Natural killer cell (primary cell): ENCODE data around the gene VSIG10L2. TPM values are rescaled to one million over a fixed set of nuclear protein-coding genes. Genes with fewer than 3 reads are reported as not detected.

ENCODE experiments used
- ATAC-seq, 3 donors: fragments of 150-1000 bp in 2 of 3; fragments of 200-7000 bp in 1 of 3; cut with Tn5 transposase; 1 replicate in 1 of 3; 2 replicates in 2 of 3; pipeline ENCODE4 v1.10.0; 2021; ENCODE audit warnings: mild to moderate bottlenecking in 2 of 3, moderate library complexity in 2 of 3
- DNase-seq, 2 donors: peaks; one replicate each; pipeline versions ENCODE4 v3.0.0 to v3.0.0-alpha.2; 2013 to 2021; ENCODE audit warnings: mixed read lengths in 1 of 2
- H3K27ac ChIP-seq: one replicate; pipeline ENCODE4 v1.5.1; 2013; ENCODE audit warnings: mild to moderate bottlenecking, low read length
- H3K27me3 ChIP-seq: one replicate; pipeline ENCODE4 v1.6.1; 2013; ENCODE audit warnings: low read length; ENCODE audit not compliant: control insufficient read depth, insufficient read depth
- H3K36me3 ChIP-seq: one replicate; pipeline ENCODE4 v1.6.1; 2013; ENCODE audit warnings: low read length; ENCODE audit not compliant: control insufficient read depth, insufficient read depth
- H3K4me1 ChIP-seq: one replicate; pipeline ENCODE4 v1.6.1; 2013; ENCODE audit warnings: low read length; ENCODE audit not compliant: control insufficient read depth, insufficient read depth
- H3K4me3 ChIP-seq: one replicate; pipeline ENCODE4 v1.5.1; 2013; ENCODE audit warnings: low read length
- H3K9me3 ChIP-seq: one replicate; pipeline ENCODE4 v1.6.1; 2013; ENCODE audit warnings: low read length; ENCODE audit not compliant: control insufficient read depth, insufficient read depth
- H3K27ac Mint-ChIP-seq, 2 donors: one replicate each; pipeline ENCODE4 v1.8.0; 2022; ENCODE audit warnings: mild to moderate bottlenecking in 2 of 2, mixed read lengths in 2 of 2, moderate library complexity in 1 of 2
- H3K27me3 Mint-ChIP-seq, 2 donors: one replicate each; pipeline ENCODE4 v1.8.0; 2022; ENCODE audit warnings: low read depth in 2 of 2, mixed read lengths in 2 of 2
- H3K36me3 Mint-ChIP-seq: one replicate; pipeline ENCODE4 v1.8.0; 2022; ENCODE audit warnings: mixed read lengths
- H3K4me1 Mint-ChIP-seq, 2 donors: one replicate each; pipeline ENCODE4 v1.8.0; 2022; ENCODE audit warnings: mixed read lengths in 2 of 2
- H3K4me3 Mint-ChIP-seq: one replicate; pipeline ENCODE4 v1.8.0; 2022; ENCODE audit warnings: mild to moderate bottlenecking, moderate library complexity, mixed read lengths
- H3K9me3 Mint-ChIP-seq, 2 donors: one replicate each; pipeline ENCODE4 v1.8.0; 2022; ENCODE audit warnings: mixed read lengths in 2 of 2
- WGBS: methylation state at CpG from one replicate; pipeline ENCODE4 v1.1.7; 2013; ENCODE audit warnings: missing lambda C conversion rate; ENCODE audit not compliant: insufficient coverage; 5-methylcytosine and 5-hydroxymethylcytosine counted together
- intact Hi-C: fragments of 100-400 bp; cut with micrococcal nuclease; formaldehyde crosslinking; loops from one replicate; pipeline ENCODE4 v1.14.2; 2022
- total RNA-seq, 4 donors: library from RNA; stranded (reverse); fragments of 120-200 nt in 1 of 4; gene quantifications; one replicate each; pipeline versions ENCODE4 v1.2.3 to v1.2.4, GENCODE V29; 2013 to 2022
- TF ChIP-seq, protein P1 (sequence below): fragments of 200-600 bp; IDR thresholded peaks from one replicate; pipeline ENCODE4 v1.8.0; 2022; ENCODE audit warnings: antibody characterized with exemption

VSIG10L2 gene
- total RNA-seq, 3 donors from 2014 or later (not counting 1 experiment from before 2014, with no cell fraction given): not detected

- no peak overlapping the region for H3K27ac Mint-ChIP-seq
- H3K4me1 Mint-ChIP-seq: no peaks in the 10 kb centered on the region
- no peaks in the 10 kb centered on the region for H3K36me3 Mint-ChIP-seq
- no peaks in the 10 kb centered on the region for H3K36me3 ChIP-seq
- no peaks in the 10 kb centered on the region for H3K9me3 ChIP-seq
- no peak overlapping the region for H3K27ac ChIP-seq
- no peaks in the 10 kb centered on the region for H3K4me1 ChIP-seq
- TF ChIP-seq, protein P1, sequence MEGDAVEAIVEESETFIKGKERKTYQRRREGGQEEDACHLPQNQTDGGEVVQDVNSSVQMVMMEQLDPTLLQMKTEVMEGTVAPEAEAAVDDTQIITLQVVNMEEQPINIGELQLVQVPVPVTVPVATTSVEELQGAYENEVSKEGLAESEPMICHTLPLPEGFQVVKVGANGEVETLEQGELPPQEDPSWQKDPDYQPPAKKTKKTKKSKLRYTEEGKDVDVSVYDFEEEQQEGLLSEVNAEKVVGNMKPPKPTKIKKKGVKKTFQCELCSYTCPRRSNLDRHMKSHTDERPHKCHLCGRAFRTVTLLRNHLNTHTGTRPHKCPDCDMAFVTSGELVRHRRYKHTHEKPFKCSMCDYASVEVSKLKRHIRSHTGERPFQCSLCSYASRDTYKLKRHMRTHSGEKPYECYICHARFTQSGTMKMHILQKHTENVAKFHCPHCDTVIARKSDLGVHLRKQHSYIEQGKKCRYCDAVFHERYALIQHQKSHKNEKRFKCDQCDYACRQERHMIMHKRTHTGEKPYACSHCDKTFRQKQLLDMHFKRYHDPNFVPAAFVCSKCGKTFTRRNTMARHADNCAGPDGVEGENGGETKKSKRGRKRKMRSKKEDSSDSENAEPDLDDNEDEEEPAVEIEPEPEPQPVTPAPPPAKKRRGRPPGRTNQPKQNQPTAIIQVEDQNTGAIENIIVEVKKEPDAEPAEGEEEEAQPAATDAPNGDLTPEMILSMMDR: no peak
- H3K4me3 ChIP-seq: no peak overlapping the region
- ATAC-seq (no peak), DNase-seq (no peak)
- no peaks in the 10 kb centered on the region for H3K9me3 Mint-ChIP-seq
- H3K27me3 ChIP-seq: no peaks in the 10 kb centered on the region
- intact Hi-C loops: no loop called here
- peaks cover 3 to 7% of the 10 kb centered on the region in 2 donors for H3K27me3 Mint-ChIP-seq
- no peak overlapping the region for H3K4me3 Mint-ChIP-seq
- 69% methylated on average over 2 of the region's 2 CpGs for WGBS
These were observed 6.7 kb downstream of the VSIG10L2 start for GRCh38 chr11:125952559-125952958.

DNA sequence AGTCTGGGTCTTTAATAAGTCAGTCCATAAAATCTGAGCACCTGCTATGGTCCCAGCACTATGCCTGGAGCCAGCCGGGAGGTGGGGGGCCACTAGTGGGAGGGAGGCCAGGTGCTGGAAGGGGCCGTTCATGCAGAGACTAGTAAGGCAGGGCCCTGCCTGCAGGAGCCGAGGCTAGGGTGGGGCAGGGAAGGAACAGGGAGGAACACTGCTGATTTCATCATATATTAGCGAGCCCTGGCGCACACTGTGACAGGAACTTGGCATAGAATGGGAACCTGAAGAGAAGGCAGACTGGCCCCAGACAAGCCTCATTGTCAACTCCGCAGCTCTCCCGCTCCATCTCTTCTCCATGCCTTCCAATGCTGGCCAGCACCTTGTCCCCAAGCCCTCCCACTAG is 7.1 kb downstream of the VSIG10L2 start:
- no peak overlapping the region for H3K27ac Mint-ChIP-seq

GRCh38 chr11:125953401-125953935 is 7.6 kb downstream of the VSIG10L2 start:
- Mint-ChIP-seq H3K27me3 (peaks cover 6 to 7% of the 10 kb centered on the region in 2 donors), H3K9me3 (no peaks in the 10 kb centered on the region), H3K27ac (no peak overlapping the region), H3K4me1 (no peaks in the 10 kb centered on the region), H3K36me3 (no peaks in the 10 kb centered on the region), H3K4me3 (no peak overlapping the region)
- DNase-seq (no peak), ATAC-seq (no peak)
- Histone ChIP-seq H3K27ac (no peak overlapping the region), H3K9me3 (no peaks in the 10 kb centered on the region), H3K36me3 (no peaks in the 10 kb centered on the region), H3K4me1 (no peaks in the 10 kb centered on the region), H3K4me3 (no peak overlapping the region), H3K27me3 (no peaks in the 10 kb centered on the region)
- 84% methylated on average over 20 of the region's 20 CpGs for WGBS
- intact Hi-C loops: no loop called here
- TF ChIP-seq, protein P1: no peak

More for the DNA sequence above, 7.1 kb downstream of the VSIG10L2 start:
- Mint-ChIP-seq H3K9me3 (no peaks in the 10 kb centered on the region), H3K36me3 (no peaks in the 10 kb centered on the region), H3K27me3 (peaks cover 6 to 7% of the 10 kb centered on the region in 2 donors), H3K4me1 (no peaks in the 10 kb centered on the region), H3K4me3 (no peak overlapping the region)
- TF ChIP-seq, protein P1: no peak
- ATAC-seq: no peak
- H3K27me3 ChIP-seq: no peaks in the 10 kb centered on the region
- H3K36me3 ChIP-seq: no peaks in the 10 kb centered on the region
- no peak for DNase-seq
- WGBS: 63% methylated on average over 7 of the region's 7 CpGs
- no peak overlapping the region for H3K4me3 ChIP-seq
- H3K27ac ChIP-seq: no peak overlapping the region
- no peaks in the 10 kb centered on the region for H3K9me3 ChIP-seq
- no peaks in the 10 kb centered on the region for H3K4me1 ChIP-seq
- intact Hi-C loops: no loop called here
